Measurements from ENCODE around the gene DDX31. TPM values are rescaled to one million over a fixed set of nuclear protein-coding genes. Genes with fewer than 3 reads are reported as not detected.

Gene DDX31
- total RNA-seq, 1 experiment from 2014 or later = 28.4 TPM

DNA sequence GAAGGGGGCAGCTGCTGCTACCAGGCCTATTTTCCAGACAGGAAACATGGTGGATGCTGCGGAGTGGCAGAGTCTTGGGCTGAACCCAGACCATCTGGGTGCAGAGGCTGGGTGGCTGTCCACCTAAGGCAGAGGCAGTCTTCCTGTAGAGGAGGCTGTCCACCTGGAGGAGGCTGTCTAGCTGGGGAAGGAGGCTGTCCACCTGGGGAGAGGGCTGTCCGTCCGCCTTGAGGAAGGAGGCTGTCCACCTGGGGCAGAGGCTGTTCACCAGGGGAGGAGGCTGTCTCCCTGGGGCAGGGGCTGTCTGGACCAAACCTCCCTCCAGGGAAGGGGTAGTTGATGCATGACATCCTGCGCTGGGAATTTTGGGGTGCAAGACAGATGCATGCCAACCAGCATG lies 126.5 kb downstream of the DDX31 start:
- DNase-seq = no peak
- no peak overlapping the region; a peak in 1 of 7 replicates for H3K27ac Mint-ChIP-seq
- no peak overlapping the region for H4K91ac ChIP-seq (ENCODE audit: insufficient read length, low read depth, low read length)
- peaks cover 4% of the 10 kb centered on the region; the same call in 1 of the 2 replicates for H3K4me1 ChIP-seq (ENCODE audit: insufficient read depth, low read length)
- H2AFZ ChIP-seq (ENCODE audit: low read length) = no peak overlapping the region
- TF ChIP-seq, protein P1, sequence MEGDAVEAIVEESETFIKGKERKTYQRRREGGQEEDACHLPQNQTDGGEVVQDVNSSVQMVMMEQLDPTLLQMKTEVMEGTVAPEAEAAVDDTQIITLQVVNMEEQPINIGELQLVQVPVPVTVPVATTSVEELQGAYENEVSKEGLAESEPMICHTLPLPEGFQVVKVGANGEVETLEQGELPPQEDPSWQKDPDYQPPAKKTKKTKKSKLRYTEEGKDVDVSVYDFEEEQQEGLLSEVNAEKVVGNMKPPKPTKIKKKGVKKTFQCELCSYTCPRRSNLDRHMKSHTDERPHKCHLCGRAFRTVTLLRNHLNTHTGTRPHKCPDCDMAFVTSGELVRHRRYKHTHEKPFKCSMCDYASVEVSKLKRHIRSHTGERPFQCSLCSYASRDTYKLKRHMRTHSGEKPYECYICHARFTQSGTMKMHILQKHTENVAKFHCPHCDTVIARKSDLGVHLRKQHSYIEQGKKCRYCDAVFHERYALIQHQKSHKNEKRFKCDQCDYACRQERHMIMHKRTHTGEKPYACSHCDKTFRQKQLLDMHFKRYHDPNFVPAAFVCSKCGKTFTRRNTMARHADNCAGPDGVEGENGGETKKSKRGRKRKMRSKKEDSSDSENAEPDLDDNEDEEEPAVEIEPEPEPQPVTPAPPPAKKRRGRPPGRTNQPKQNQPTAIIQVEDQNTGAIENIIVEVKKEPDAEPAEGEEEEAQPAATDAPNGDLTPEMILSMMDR (conservative IDR thresholded peaks at IDR 0.05) = no peak
- H2BK120ac ChIP-seq (ENCODE audit: low read depth, low read length, poor library complexity, severe bottlenecking) = no peak overlapping the region
- H3K27me3 Mint-ChIP-seq (ENCODE audit: low read depth) = peaks cover 3% of the 10 kb centered on the region
- no peak overlapping the region for H3K14ac ChIP-seq (ENCODE audit: insufficient read depth, low read length)
- no peak overlapping the region for H2BK15ac ChIP-seq (ENCODE audit: low read depth, low read length)
- no peak overlapping the region for H4K8ac ChIP-seq (replicated peaks; ENCODE audit: insufficient read length, low read depth, low read length)
- H3K27me3 ChIP-seq (ENCODE audit: insufficient read depth, low read length) = no peaks in the 10 kb centered on the region
- H3K4ac ChIP-seq (ENCODE audit: low read depth, low read length) = no peak overlapping the region
- no peak overlapping the region for H3T11ph ChIP-seq (ENCODE audit: low read length)
- H3K23ac ChIP-seq (ENCODE audit: insufficient read length, low read depth, low read length) = no peak overlapping the region
- no peaks in the 10 kb centered on the region for H3K9me3 ChIP-seq (ENCODE audit: control insufficient read depth, low read depth, low read length)
- H3K27ac ChIP-seq (ENCODE audit: insufficient read length, low read depth, low read length) = no peak overlapping the region
- no peak overlapping the region for H3K9ac ChIP-seq (ENCODE audit: extremely low read depth, insufficient read length, low read length)
- peaks cover 33 to 42% of the 10 kb centered on the region in 2 experiments for H3K4me1 Mint-ChIP-seq
- H3K4me2 ChIP-seq (ENCODE audit: insufficient read depth, insufficient read length, low read length) = no peak overlapping the region
- no peak overlapping the region for H4K5ac ChIP-seq (ENCODE audit: insufficient read length, low read depth, low read length)
- no peak overlapping the region for H3K4me3 Mint-ChIP-seq
- no peaks in the 10 kb centered on the region for H4K20me1 ChIP-seq (ENCODE audit: control insufficient read depth, insufficient read depth, insufficient read length)
- no peaks in the 10 kb centered on the region for H3K9me3 Mint-ChIP-seq
- H3K79me2 ChIP-seq (ENCODE audit: insufficient read depth, low read length) = no peaks in the 10 kb centered on the region
- peaks cover 8% of the 10 kb centered on the region for H3K23me2 ChIP-seq (ENCODE audit: insufficient read length, low read depth, low read length, poor library complexity, severe bottlenecking)
- no peak overlapping the region for H3K56ac ChIP-seq (ENCODE audit: insufficient read length, low read depth, low read length)
- H2BK5ac ChIP-seq (ENCODE audit: insufficient read length, low read length) = no peak overlapping the region
- H3K36me3 Mint-ChIP-seq (ENCODE audit: insufficient read depth in 1 of 3, low read depth in 3 of 3) = no peaks in the 10 kb centered on the region
- no peak overlapping the region for H2BK20ac ChIP-seq (ENCODE audit: low read depth, low read length, poor library complexity, severe bottlenecking)
- no peak overlapping the region for H3K18ac ChIP-seq (ENCODE audit: insufficient read length, low read depth, low read length)
- no peaks in the 10 kb centered on the region for H3K79me1 ChIP-seq (ENCODE audit: insufficient read depth, low read depth, low read length, poor library complexity, severe bottlenecking)
- WGBS (ENCODE audit: extremely low coverage, insufficient read length, low lambda C conversion rate) = no CpG with 5 or more reads among the region's 4 CpGs
- no peak overlapping the region for H2AK5ac ChIP-seq (ENCODE audit: insufficient read length, low read length)
- no peak overlapping the region for H2BK12ac ChIP-seq (ENCODE audit: insufficient read length, low read depth, low read length)

Other genes starting within 250 kb of the DDX31 start
- not detected in 2 replicates for gene BARHL1, start 87.4 kb downstream of the DDX31 start, total RNA-seq (2021)
- gene GTF3C4, start 481 bp upstream of the DDX31 start, total RNA-seq (2021) = 42.5 and 43.6 TPM in 2 replicates
- gene AK8, start 208.3 kb upstream of the DDX31 start, total RNA-seq (2021) = 0.44 and 0.46 TPM in 2 replicates
- 0.99 and 1.3 TPM in 2 replicates for gene SPACA9, start 208.9 kb upstream of the DDX31 start, total RNA-seq (2021)